Kidney (tissue), 14 donors: ENCODE measurements around the gene KRT31. TPM values are rescaled to one million over a fixed set of nuclear protein-coding genes. Genes with fewer than 3 reads are reported as not detected.
"Not testable (repeated sequence)": the region's sequence is repeated elsewhere in the genome, so short reads cannot be mapped to it uniquely, and the experiment has no call there.

ENCODE experiments used
- DNase-seq, 5 donors: peaks; one replicate each; pipeline ENCODE4 v3.0.0-alpha.2; 2013 to 2020
- FAIRE-seq: peaks from 2 replicates; lab custom pipeline; 2012; peaks lifted over from hg19 to GRCh38; lab: Jason Lieb, UNC
- H3K27ac ChIP-seq, 2 donors: one replicate each; pipeline ENCODE4 v1.7.0; 2013; ENCODE audit warnings: low read depth in 2 of 2, low read length in 2 of 2, inconsistent platforms in 1 of 2
- H3K27me3 ChIP-seq: one replicate; pipeline ENCODE4 v1.7.1; 2013; ENCODE audit warnings: low read length, inconsistent platforms; ENCODE audit not compliant: control insufficient read depth, insufficient read depth
- H3K36me3 ChIP-seq, 3 donors: one replicate each; pipeline versions ENCODE4 v1.7.0 to v1.7.1; 2013; ENCODE audit warnings: low read length in 3 of 3, control low read depth in 1 of 3, inconsistent platforms in 1 of 3; ENCODE audit not compliant: insufficient read depth in 3 of 3, control insufficient read depth in 2 of 3
- H3K4me1 ChIP-seq, 3 donors: one replicate each; pipeline versions ENCODE4 v1.7.0 to v1.7.1; 2013; ENCODE audit warnings: low read length in 3 of 3, inconsistent platforms in 1 of 3, low read depth in 1 of 3; ENCODE audit not compliant: control insufficient read depth in 2 of 3, insufficient read depth in 2 of 3
- H3K4me3 ChIP-seq, 3 donors: one replicate each; pipeline versions ENCODE4 v1.7.0 to v1.8.1; 2013; ENCODE audit warnings: low read length in 3 of 3, control low read depth in 1 of 3, inconsistent platforms in 1 of 3
- H3K9ac ChIP-seq, 3 donors: one replicate each; pipeline versions ENCODE4 v1.7.0 to v1.7.1; 2013; ENCODE audit warnings: low read length in 3 of 3, control low read depth in 1 of 3, inconsistent platforms in 1 of 3
- H3K9me3 ChIP-seq, 3 donors: one replicate each; pipeline versions ENCODE4 v1.7.0 to v1.7.1; 2013; ENCODE audit warnings: low read length in 3 of 3, control low read depth in 1 of 3, inconsistent platforms in 1 of 3; ENCODE audit not compliant: control insufficient read depth in 2 of 3, insufficient read depth in 1 of 3
- CTCF ChIP-seq: IDR thresholded peaks from 3 replicates; pipeline ENCODE4 v1.5.1; 2012; ENCODE audit warnings: mild to moderate bottlenecking, moderate library complexity, borderline replicate concordance; ENCODE audit not compliant: insufficient read depth; ENCODE audit errors: extremely low read depth
- intact Hi-C: fragments of 100-400 bp; cut with DNase I; formaldehyde crosslinking; loops from one replicate; pipeline ENCODE4 v1.11.1; 2022
- polyA plus RNA-seq: library from polyadenylated mRNA; stranded (reverse); fragments of 350-450 nt; fragmentation: Illumina TruSeq; extraction: RNeasy Lipid Tissue Mini Kit (QIAGEN cat#74804); gene quantifications from one replicate; pipeline ENCODE4 v1.2.3, GENCODE V29; 2014; ENCODE audit warnings: low read depth, low replicate concordance; ENCODE audit not compliant: insufficient read depth
- total RNA-seq: library from RNA; stranded (reverse); fragmentation: NEBNext Ultra II Directional; extraction: Animal tissue kit (Norgen Biotek cat#: 25700); gene quantifications from one replicate; pipeline ENCODE4 v1.2.1, GENCODE V29; 2021
- donor health status: control.
- donor health status: control.
- donor health status: control.
- donor health status: control.
- donor health status: control.
- donor health status: DM: yes; HTN: yes; CAD: no.
- donor health status: Normal renal cell carcinoma (clear cell type).

Gene KRT31
- total and polyA plus RNA-seq, 2 donors from 2014 or later, result not detected

GRCh38 chr17:41347869-41348760, 49.3 kb downstream of the KRT31 start:
- Histone ChIP-seq H3K27me3 (no peaks in the 10 kb centered on the region), H3K4me3 (no peak overlapping the region), H3K9ac (no peak overlapping the region), H3K27ac (no peak overlapping the region), H3K9me3 (no peaks in the 10 kb centered on the region), H3K4me1 (no peaks in the 10 kb centered on the region), H3K36me3 (no peaks in the 10 kb centered on the region)
- no peak for TF ChIP-seq CTCF
- DNase-seq (no peak), FAIRE-seq (no peak)
- intact Hi-C loops, result no loop called here

- FAIRE-seq, intact Hi-C loops, H3K27ac ChIP-seq: not testable (repeated sequence)
Observed at GRCh38 chr17:41346421-41346820, 51.0 kb downstream of the KRT31 start.

GRCh38 chr17:41345992-41346391, 51.4 kb downstream of the KRT31 start:
- no peaks in the 10 kb centered on the region for H3K9me3 ChIP-seq

More at GRCh38 chr17:41346421-41346820, 51.0 kb downstream of the KRT31 start:
- H3K4me3 ChIP-seq, DNase-seq, H3K9me3 ChIP-seq, H3K9ac ChIP-seq, H3K4me1 ChIP-seq, H3K27me3 ChIP-seq, H3K36me3 ChIP-seq: not testable (repeated sequence)

More at GRCh38 chr17:41345992-41346391, 51.4 kb downstream of the KRT31 start:
- intact Hi-C loops, result no loop called here
- Histone ChIP-seq H3K4me3 (no peak overlapping the region), H3K27me3 (no peaks in the 10 kb centered on the region), H3K4me1 (no peaks in the 10 kb centered on the region), H3K9ac (no peak overlapping the region), H3K27ac (no peak overlapping the region), H3K36me3 (no peaks in the 10 kb centered on the region)
- DNase-seq, result no peak
- TF ChIP-seq CTCF, result no peak
- no peak for FAIRE-seq

Other genes starting within 250 kb of the KRT31 start
Only the 30 nearest of the 31 such genes appear.
- not detected for gene KRTAP4-4, start 236.9 kb downstream of the KRT31 start, total RNA-seq
- not detected for gene KRTAP4-4, start 236.9 kb downstream of the KRT31 start, polyA plus RNA-seq
- gene KRTAP4-3, start 229.4 kb downstream of the KRT31 start, total RNA-seq, result not detected
- gene KRTAP4-3, start 229.4 kb downstream of the KRT31 start, polyA plus RNA-seq, result not detected
- not detected for gene KRTAP4-2, start 219.4 kb downstream of the KRT31 start, total RNA-seq
- gene KRTAP4-2, start 219.4 kb downstream of the KRT31 start, polyA plus RNA-seq, result not detected
- not detected for gene KRTAP4-1, start 212.7 kb downstream of the KRT31 start, total RNA-seq
- not detected for gene KRTAP4-1, start 212.7 kb downstream of the KRT31 start, polyA plus RNA-seq
- gene KRTAP9-1, start 207.7 kb downstream of the KRT31 start, total RNA-seq, result not detected
- gene KRTAP9-1, start 207.7 kb downstream of the KRT31 start, polyA plus RNA-seq, result not detected
- gene KRTAP9-2, start 171.0 kb downstream of the KRT31 start, total RNA-seq, result not detected
- not detected for gene KRTAP9-2, start 171.0 kb downstream of the KRT31 start, polyA plus RNA-seq
- gene KRTAP9-3, start 165.2 kb downstream of the KRT31 start, total RNA-seq, result not detected
- gene KRTAP9-3, start 165.2 kb downstream of the KRT31 start, polyA plus RNA-seq, result not detected
- gene KRTAP9-8, start 159.6 kb downstream of the KRT31 start, total RNA-seq, result not detected
- not detected for gene KRTAP9-8, start 159.6 kb downstream of the KRT31 start, polyA plus RNA-seq
- gene KRTAP9-4, start 147.9 kb downstream of the KRT31 start, total RNA-seq, result not detected
- gene KRTAP9-4, start 147.9 kb downstream of the KRT31 start, polyA plus RNA-seq, result not detected
- not detected for gene KRTAP9-9, start 142.2 kb downstream of the KRT31 start, total RNA-seq
- not detected for gene KRTAP9-9, start 142.2 kb downstream of the KRT31 start, polyA plus RNA-seq
- gene KRTAP9-6, start 132.2 kb downstream of the KRT31 start, total RNA-seq, result not detected
- not detected for gene KRTAP9-6, start 132.2 kb downstream of the KRT31 start, polyA plus RNA-seq
- gene KRTAP9-7, start 121.9 kb downstream of the KRT31 start, total RNA-seq, result not detected
- gene KRTAP9-7, start 121.9 kb downstream of the KRT31 start, polyA plus RNA-seq, result not detected
- not detected for gene KRTAP29-1, start 94.8 kb downstream of the KRT31 start, total RNA-seq
- gene KRTAP29-1, start 94.8 kb downstream of the KRT31 start, polyA plus RNA-seq, result not detected
- gene KRTAP16-1, start 88.3 kb downstream of the KRT31 start, total RNA-seq, result not detected
- not detected for gene KRTAP16-1, start 88.3 kb downstream of the KRT31 start, polyA plus RNA-seq
- not detected for gene KRTAP17-1, start 81.9 kb downstream of the KRT31 start, total RNA-seq
- gene KRTAP17-1, start 81.9 kb downstream of the KRT31 start, polyA plus RNA-seq, result not detected
- gene KRT33A, start 46.8 kb downstream of the KRT31 start, total RNA-seq, result not detected
- gene KRT33A, start 46.8 kb downstream of the KRT31 start, polyA plus RNA-seq, result not detected
- gene KRT33B, start 27.8 kb downstream of the KRT31 start, total RNA-seq, result not detected
- not detected for gene KRT33B, start 27.8 kb downstream of the KRT31 start, polyA plus RNA-seq
- gene KRT34, start 15.3 kb downstream of the KRT31 start, total RNA-seq, result not detected
- not detected for gene KRT34, start 15.3 kb downstream of the KRT31 start, polyA plus RNA-seq
- gene KRT37, start 27.0 kb upstream of the KRT31 start, total RNA-seq, result not detected
- gene KRT37, start 27.0 kb upstream of the KRT31 start, polyA plus RNA-seq, result not detected
- gene KRT38, start 43.4 kb upstream of the KRT31 start, total RNA-seq, result not detected
- gene KRT38, start 43.4 kb upstream of the KRT31 start, polyA plus RNA-seq, result not detected
- gene KRT32, start 69.8 kb upstream of the KRT31 start, total RNA-seq, result not detected
- gene KRT32, start 69.8 kb upstream of the KRT31 start, polyA plus RNA-seq, result not detected
- not detected for gene KRT35, start 83.5 kb upstream of the KRT31 start, total RNA-seq
- not detected for gene KRT35, start 83.5 kb upstream of the KRT31 start, polyA plus RNA-seq
- not detected for gene KRT36, start 92.3 kb upstream of the KRT31 start, total RNA-seq
- not detected for gene KRT36, start 92.3 kb upstream of the KRT31 start, polyA plus RNA-seq
- not detected for gene KRT13, start 108.0 kb upstream of the KRT31 start, total RNA-seq
- not detected for gene KRT13, start 108.0 kb upstream of the KRT31 start, polyA plus RNA-seq
- 2.8 TPM for gene KRT15, start 121.3 kb upstream of the KRT31 start, total RNA-seq
- 0.15 TPM for gene KRT15, start 121.3 kb upstream of the KRT31 start, polyA plus RNA-seq
- 781 TPM for gene KRT19, start 130.7 kb upstream of the KRT31 start, total RNA-seq
- 319 TPM for gene KRT19, start 130.7 kb upstream of the KRT31 start, polyA plus RNA-seq
- gene KRT9, start 174.5 kb upstream of the KRT31 start, total RNA-seq, result not detected
- gene KRT9, start 174.5 kb upstream of the KRT31 start, polyA plus RNA-seq, result not detected
- gene KRT14, start 189.3 kb upstream of the KRT31 start, total RNA-seq, result not detected
- gene KRT14, start 189.3 kb upstream of the KRT31 start, polyA plus RNA-seq, result not detected
- 3.1 TPM for gene KRT16, start 215.2 kb upstream of the KRT31 start, total RNA-seq
- not detected for gene KRT16, start 215.2 kb upstream of the KRT31 start, polyA plus RNA-seq
- 11.1 TPM for gene KRT17, start 227.0 kb upstream of the KRT31 start, total RNA-seq
- 5.5 TPM for gene KRT17, start 227.0 kb upstream of the KRT31 start, polyA plus RNA-seq